ENCODE data around the gene CLK3.

GRCh38 chr15:74595271-74595670 lies 20.4 kb upstream of the CLK3 start:
- TF ChIP-seq, protein P1, sequence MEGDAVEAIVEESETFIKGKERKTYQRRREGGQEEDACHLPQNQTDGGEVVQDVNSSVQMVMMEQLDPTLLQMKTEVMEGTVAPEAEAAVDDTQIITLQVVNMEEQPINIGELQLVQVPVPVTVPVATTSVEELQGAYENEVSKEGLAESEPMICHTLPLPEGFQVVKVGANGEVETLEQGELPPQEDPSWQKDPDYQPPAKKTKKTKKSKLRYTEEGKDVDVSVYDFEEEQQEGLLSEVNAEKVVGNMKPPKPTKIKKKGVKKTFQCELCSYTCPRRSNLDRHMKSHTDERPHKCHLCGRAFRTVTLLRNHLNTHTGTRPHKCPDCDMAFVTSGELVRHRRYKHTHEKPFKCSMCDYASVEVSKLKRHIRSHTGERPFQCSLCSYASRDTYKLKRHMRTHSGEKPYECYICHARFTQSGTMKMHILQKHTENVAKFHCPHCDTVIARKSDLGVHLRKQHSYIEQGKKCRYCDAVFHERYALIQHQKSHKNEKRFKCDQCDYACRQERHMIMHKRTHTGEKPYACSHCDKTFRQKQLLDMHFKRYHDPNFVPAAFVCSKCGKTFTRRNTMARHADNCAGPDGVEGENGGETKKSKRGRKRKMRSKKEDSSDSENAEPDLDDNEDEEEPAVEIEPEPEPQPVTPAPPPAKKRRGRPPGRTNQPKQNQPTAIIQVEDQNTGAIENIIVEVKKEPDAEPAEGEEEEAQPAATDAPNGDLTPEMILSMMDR (IDR thresholded peaks at IDR 0.05): no peak
- no peak for TF ChIP-seq EZH2 (IDR thresholded peaks at IDR 0.05; ENCODE audit: borderline replicate concordance, insufficient read depth, low read depth, low read length, poor library complexity, severe bottlenecking)
